22Rv1 (cell line): ENCODE results near the gene PDGFC.

ENCODE experiments used
- H3K27ac ChIP-seq: fragments of 450-650 bp; 2 replicates; pipeline ENCODE4 v1.5.1; 2017
- ZFX ChIP-seq: fragments of 450-650 bp; IDR thresholded peaks from 2 replicates; pipeline ENCODE4 v1.6.1; 2017; ENCODE audit warnings: antibody characterized with exemption, borderline replicate concordance
- TF ChIP-seq, protein P1 (sequence below): fragments of 450-650 bp; IDR thresholded peaks from 2 replicates; pipeline ENCODE4 v1.5.1; 2017; ENCODE audit warnings: mild to moderate bottlenecking

Gene PDGFC

DNA sequence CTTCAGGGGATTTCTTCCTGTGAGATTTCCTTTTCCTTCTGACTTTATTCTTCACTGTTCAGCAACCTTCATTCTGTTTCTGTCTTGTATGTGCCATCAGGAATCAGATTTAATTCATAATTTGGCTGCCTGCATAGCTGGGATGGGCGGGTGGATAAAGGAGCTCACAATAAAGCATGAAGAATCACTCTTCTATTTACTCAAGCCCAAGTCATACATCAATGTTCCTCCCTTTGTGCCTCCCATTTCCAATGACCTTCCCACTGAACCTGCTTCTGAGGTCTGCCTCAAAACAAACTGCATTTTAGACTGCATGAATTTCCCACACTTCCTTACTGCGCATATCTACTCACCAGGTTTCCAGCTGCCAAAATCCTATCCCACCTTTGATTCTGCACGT is 14.0 kb downstream of the PDGFC start:
- TF ChIP-seq, protein P1, sequence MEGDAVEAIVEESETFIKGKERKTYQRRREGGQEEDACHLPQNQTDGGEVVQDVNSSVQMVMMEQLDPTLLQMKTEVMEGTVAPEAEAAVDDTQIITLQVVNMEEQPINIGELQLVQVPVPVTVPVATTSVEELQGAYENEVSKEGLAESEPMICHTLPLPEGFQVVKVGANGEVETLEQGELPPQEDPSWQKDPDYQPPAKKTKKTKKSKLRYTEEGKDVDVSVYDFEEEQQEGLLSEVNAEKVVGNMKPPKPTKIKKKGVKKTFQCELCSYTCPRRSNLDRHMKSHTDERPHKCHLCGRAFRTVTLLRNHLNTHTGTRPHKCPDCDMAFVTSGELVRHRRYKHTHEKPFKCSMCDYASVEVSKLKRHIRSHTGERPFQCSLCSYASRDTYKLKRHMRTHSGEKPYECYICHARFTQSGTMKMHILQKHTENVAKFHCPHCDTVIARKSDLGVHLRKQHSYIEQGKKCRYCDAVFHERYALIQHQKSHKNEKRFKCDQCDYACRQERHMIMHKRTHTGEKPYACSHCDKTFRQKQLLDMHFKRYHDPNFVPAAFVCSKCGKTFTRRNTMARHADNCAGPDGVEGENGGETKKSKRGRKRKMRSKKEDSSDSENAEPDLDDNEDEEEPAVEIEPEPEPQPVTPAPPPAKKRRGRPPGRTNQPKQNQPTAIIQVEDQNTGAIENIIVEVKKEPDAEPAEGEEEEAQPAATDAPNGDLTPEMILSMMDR = no peak
- TF ChIP-seq ZFX = no peak
- no peak overlapping the region for H3K27ac ChIP-seq

- H3K27ac ChIP-seq = no peak overlapping the region
- TF ChIP-seq, protein P1 = no peak
- TF ChIP-seq ZFX = no peak
Measured at GRCh38 chr4:156956826-156957368, 14.7 kb downstream of the PDGFC start.

DNA sequence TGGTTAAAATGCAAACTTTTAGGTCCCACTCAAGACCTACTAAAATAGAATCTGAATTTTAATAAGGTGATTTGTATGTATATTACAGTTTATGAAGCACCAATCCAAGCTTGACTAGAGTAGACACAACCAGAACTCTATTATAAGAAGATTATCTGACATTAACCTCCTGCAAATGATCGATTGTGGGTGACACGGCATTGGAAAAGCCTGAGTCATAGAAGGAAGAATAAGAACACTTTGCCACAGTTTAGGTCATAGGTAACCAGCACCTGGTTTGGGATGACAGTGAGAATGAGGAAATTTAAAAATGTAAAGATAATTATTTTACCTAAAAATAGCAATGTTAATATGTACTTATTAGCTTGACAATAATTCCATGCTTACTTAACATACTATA is 15.2 kb downstream of the PDGFC start:
- H3K27ac ChIP-seq = no peak overlapping the region
- no peak for TF ChIP-seq ZFX
- TF ChIP-seq, protein P1 = no peak

DNA sequence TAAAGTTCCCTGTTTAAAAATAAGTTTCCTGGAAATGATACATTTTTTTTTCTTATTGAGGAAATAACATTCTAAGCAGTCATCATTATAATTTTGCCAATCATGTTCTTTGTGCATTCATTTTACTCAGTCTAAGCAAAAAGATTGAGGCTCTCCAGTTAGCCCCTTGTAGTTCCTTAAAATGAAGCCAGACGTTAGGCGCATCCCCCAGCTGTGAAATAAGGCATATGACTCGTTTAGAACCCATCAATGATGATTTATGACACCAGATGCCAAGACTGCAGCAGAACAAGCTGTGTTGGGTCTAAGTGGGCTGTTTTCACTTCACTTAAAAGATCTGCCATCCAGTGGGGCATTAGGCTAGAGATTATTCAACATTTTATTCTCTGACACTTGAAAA is 17.0 kb downstream of the PDGFC start:
- TF ChIP-seq, protein P1 = no peak
- no peak for TF ChIP-seq ZFX
- no peak overlapping the region for H3K27ac ChIP-seq

DNA sequence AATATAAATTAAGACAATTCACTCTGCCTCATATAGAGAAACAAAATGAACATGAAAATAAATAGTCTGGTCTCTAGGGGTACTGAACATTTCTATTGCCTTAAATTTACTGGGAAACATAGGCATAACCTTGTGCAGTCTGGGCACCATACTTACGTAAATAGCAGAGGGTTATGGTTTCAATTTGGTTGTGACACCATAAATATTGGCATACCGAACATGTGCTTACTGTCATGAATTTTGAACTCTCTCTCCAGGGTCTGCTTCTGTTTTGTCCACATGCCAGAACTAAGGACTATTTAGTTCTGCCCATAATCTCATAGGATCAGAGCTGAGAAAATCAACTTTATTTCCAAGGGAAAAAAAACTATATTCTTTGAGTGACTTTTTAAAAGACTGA is 17.6 kb downstream of the PDGFC start:
- H3K27ac ChIP-seq = no peak overlapping the region
- TF ChIP-seq, protein P1 = no peak
- TF ChIP-seq ZFX = no peak

DNA sequence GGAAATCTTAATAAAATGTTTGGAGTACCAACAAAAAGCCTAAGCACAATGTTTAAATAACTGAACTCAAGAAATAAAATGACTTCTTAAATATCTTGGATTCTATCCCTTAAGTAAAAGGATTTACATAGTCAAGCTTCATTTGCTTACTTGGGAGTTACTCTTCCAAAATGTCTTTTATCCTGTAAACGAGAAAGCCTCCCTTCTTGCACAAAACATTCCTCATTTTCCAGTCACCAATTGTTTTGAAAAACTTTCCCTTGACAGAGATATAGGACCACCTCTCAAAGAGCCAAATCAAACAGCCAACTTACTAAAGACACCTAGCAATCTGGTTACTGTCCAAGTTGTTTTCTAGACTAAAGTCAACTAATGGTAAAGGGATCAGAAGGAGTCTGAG is 18.6 kb downstream of the PDGFC start:
- TF ChIP-seq, protein P1 = no peak
- no peak for TF ChIP-seq ZFX
- H3K27ac ChIP-seq = no peak overlapping the region

DNA sequence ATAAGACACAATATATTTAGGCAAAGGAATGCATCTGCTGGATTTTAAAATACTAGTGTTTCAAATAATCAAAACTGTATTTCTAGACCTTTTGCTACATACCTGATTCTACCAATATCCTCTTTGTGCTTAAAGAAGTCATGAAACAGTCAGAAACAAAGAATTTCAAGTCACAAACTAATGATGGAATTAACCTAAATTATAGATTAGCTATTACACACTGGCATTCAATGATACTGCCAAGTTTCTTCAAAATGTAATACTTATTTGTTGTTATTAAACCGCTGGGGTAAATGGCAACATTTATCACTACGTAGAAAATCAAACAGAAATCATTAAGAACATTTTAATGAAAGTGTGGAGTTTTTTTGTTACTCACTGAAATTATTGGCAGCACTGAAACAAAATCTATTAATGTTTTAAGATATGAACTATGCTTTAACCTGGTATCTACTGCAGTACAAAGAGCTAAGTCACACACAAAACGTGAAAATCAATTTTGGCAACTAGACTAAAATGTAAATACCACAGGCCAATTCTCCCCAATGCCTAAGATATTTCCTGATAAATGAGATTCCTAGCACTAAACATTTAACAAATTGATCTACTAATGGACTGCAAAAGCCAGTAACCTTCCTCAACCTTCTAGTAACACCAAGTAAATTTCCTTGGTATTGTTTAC is 19.4 kb downstream of the PDGFC start:
- no peak overlapping the region for H3K27ac ChIP-seq
- no peak for TF ChIP-seq ZFX
- TF ChIP-seq, protein P1 = no peak
